ENCODE data around the gene ADAMTS9. TPM values are rescaled to one million over a fixed set of nuclear protein-coding genes. Genes with fewer than 3 reads are reported as not detected.
A peak's percentile ranks its signal among the peaks of the same experiment; 100 is the strongest.
"Not testable (repeated sequence)": the region's sequence is repeated elsewhere in the genome, so short reads cannot be mapped to it uniquely, and the experiment has no call there.

ADAMTS9 gene
- total RNA-seq, 1 donor from 2014 or later: 74.1 TPM

DNA sequence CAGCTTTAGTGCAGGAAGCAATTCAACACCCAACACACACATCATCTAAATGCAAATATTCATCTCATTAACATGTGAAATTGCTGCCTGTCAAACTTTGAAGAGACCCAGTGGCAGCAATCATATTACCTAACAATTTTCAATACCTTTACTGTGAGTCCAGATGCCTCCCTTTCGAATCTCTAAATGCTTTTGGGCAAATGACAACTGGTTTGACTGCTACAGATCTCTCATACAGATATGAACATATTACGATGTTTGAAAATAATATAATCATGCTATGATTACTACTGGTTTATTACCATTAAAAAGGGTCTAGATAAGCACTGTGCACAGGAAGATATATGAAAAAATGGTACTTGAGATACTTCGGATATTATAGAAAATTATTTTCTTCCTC is 137.9 kb downstream of the ADAMTS9 start:
- Histone ChIP-seq H3K4me1 (peaks cover 3 to 7% of the 10 kb centered on the region in 2 donors), H3K4me3 (no peak overlapping the region), H3K36me3 (peaks cover 5 to 41% of the 10 kb centered on the region in 2 donors), H3K27me3 (no peaks in the 10 kb centered on the region), H3K9me3 (no peaks in the 10 kb centered on the region), H3K27ac (peak overlapping the region in 1 of 2 donors; percentile 52)
- TF ChIP-seq, protein P1, sequence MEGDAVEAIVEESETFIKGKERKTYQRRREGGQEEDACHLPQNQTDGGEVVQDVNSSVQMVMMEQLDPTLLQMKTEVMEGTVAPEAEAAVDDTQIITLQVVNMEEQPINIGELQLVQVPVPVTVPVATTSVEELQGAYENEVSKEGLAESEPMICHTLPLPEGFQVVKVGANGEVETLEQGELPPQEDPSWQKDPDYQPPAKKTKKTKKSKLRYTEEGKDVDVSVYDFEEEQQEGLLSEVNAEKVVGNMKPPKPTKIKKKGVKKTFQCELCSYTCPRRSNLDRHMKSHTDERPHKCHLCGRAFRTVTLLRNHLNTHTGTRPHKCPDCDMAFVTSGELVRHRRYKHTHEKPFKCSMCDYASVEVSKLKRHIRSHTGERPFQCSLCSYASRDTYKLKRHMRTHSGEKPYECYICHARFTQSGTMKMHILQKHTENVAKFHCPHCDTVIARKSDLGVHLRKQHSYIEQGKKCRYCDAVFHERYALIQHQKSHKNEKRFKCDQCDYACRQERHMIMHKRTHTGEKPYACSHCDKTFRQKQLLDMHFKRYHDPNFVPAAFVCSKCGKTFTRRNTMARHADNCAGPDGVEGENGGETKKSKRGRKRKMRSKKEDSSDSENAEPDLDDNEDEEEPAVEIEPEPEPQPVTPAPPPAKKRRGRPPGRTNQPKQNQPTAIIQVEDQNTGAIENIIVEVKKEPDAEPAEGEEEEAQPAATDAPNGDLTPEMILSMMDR (IDR thresholded peaks at IDR 0.05): no peak
- DNase-seq (ENCODE audit: low spot score in 2 of 2): no peak
- intact Hi-C loops (cut with DNase I): no loop called here

DNA sequence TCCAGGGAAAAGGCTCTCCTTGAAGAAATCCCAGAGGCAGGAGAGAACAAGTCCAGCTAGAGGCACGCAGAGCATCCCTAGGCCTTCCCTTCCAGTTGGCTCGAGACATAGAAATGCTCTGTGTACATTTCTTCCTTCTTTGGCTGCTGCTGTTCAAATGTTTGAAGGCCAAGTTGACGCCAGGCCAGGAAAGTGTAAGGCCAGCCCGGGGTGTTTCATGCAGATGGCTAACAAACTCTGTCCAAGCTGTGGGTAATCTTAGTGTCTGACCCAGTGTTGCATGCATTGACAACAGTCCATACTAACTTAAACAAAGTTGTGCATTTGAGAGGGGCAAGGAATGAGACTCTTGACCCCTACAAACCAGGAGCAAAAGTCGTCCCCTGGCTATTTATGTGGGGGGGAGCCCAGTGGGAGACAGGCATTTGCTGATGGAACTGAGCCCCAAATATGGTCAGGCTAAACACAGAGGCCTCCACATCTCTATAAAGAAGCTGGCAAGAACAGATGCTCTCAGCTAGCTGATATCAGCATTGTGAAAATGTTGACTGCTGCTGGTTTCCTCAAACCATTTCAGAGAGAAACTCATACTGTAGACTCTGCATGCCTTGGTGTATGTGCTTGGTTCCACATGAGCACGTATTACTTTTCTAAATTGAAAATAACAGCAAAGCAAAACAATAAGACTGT is 139.5 kb downstream of the ADAMTS9 start:
- intact Hi-C loops (cut with DNase I): no loop called here
- Histone ChIP-seq H3K27ac (peak overlapping the region; percentile 52 to 54), H3K4me1 (peaks cover 3 to 7% of the 10 kb centered on the region in 2 donors)

DNA sequence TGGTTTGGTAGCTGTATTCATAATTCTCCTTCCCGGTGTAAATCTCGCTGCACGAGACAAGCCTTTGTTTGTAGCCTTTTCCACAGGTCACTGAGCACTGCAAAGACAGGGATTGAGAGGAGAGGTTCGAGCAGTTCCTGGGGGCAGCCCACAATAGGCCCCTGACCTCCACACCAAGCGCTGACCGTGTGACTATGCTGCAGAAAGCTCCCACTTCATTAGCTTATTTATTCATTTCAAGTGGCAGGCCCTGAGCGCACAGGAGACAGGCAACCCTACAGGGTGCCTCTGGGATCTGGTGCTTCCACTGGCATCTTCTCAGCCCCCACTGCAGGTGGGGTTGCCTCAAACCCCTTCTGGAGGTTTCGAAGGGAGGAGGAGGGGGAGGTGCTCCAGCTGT is 140.9 kb downstream of the ADAMTS9 start:
- intact Hi-C loops (cut with DNase I): no loop called here

More for the DNA sequence above, 139.5 kb downstream of the ADAMTS9 start:
- Histone ChIP-seq H3K4me3 (no peak overlapping the region), H3K27me3 (no peaks in the 10 kb centered on the region), H3K36me3 (peaks cover 5 to 39% of the 10 kb centered on the region in 2 donors), H3K9me3 (no peaks in the 10 kb centered on the region)
- peak in 1 of 2 donors; percentile 70 for DNase-seq (ENCODE audit: low spot score in 2 of 2)
- TF ChIP-seq, protein P1 (IDR thresholded peaks at IDR 0.05): no peak

DNA sequence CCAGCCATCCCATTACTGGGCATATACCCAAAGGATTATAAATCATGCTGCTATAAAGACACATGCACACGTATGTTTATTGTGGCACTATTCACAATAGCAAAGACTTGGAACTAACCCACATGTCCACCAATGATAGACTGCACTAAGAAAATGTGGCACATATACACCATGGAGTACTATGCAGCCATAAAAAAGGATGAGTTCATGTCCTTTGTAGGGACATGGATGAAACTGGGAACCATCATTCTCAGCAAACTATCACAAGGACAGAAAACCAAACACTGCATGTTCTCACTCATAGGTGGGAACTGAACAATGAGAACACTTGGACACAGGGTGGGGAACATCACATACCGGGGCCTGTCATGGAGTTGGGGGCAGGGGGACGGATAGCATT is 142.6 kb downstream of the ADAMTS9 start:
- H3K36me3 ChIP-seq: peaks cover 11 to 43% of the 10 kb centered on the region in 2 donors
- intact Hi-C loops (cut with DNase I); H3K4me3 ChIP-seq: not testable (repeated sequence)

More for the DNA sequence above, 140.9 kb downstream of the ADAMTS9 start:
- Histone ChIP-seq H3K27ac (no peak overlapping the region), H3K9me3 (no peaks in the 10 kb centered on the region), H3K27me3 (no peaks in the 10 kb centered on the region), H3K4me1 (peaks cover 3 to 7% of the 10 kb centered on the region in 2 donors), H3K4me3 (no peak overlapping the region), H3K36me3 (peaks cover 5 to 42% of the 10 kb centered on the region in 2 donors)
- TF ChIP-seq, protein P1 (IDR thresholded peaks at IDR 0.05): no peak
- DNase-seq (ENCODE audit: low spot score in 2 of 2): no peak

DNA sequence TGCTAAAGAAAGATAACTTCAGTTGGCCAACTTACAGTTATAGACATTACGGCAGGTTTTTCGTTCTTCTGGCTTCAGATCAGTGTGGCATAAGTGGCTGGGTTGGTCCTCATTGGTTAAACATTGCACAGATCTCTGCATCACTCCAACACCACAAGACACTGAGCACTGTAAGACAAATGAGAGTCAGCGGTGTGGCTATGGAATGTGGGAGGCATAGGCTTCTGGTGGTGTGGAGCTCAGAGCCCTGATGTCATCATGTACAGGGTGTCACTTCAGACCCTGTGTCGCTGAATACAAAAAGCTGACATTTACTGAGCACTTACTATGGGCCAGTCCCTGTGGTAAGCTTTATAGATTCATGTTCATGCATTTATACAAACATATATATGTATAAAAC is 146.0 kb downstream of the ADAMTS9 start:
- Histone ChIP-seq H3K4me1 (peaks cover 0 to 4% of the 10 kb centered on the region in 2 donors), H3K27ac (no peak overlapping the region), H3K4me3 (no peak overlapping the region), H3K27me3 (no peaks in the 10 kb centered on the region), H3K36me3 (peaks cover 11 to 40% of the 10 kb centered on the region in 2 donors), H3K9me3 (no peaks in the 10 kb centered on the region)
- intact Hi-C loops (cut with DNase I): no loop called here
- TF ChIP-seq, protein P1 (IDR thresholded peaks at IDR 0.05): no peak
- DNase-seq (ENCODE audit: low spot score in 2 of 2): no peak

More for the DNA sequence above, 142.6 kb downstream of the ADAMTS9 start:
- H3K27me3 ChIP-seq; H3K27ac ChIP-seq; H3K4me1 ChIP-seq; H3K9me3 ChIP-seq; DNase-seq (ENCODE audit: low spot score in 2 of 2): not testable (repeated sequence)

DNA sequence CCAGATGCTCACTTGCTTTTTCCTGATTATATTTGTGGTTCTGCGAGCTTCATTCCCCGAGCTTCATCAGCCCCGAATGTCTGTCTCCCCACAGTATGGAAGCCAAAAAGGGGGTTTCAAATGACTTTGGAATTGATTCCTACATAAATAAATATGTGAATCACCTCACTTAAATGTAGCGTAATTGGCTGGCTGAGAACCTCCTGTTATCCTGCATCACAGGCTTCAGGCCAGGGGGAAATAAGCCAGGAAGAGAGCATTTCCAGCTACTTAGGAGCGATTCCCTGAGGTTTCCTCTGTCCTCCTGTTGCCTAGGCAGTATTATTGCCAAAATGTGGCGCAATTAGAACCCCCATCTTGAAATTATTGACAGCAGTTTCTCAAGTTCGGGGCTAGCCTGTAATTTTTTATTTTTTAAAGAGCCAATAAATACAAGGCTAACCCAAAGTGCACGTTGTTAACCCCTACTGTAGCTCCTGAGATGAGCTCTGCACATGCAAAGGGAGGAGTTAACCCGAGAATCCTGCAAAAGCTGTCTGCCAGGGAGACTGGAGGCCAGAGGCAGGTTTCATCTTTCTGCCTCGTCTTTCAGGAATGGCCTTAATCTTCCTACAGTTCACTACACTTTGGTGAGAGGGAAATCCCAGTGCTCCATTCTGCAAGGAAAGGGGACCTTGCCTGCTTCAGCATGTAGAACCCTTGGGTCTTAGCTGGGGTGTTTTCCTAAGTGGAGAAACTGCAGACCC is 148.2 kb downstream of the ADAMTS9 start:
- no peak overlapping the region for H3K4me3 ChIP-seq
- intact Hi-C loops (cut with DNase I): loop anchor here (10.0 kb wide), 1 partner anchor 875 kb away; no protein-coding TSS in a partner anchor
- H3K27ac ChIP-seq: peak overlapping the region in 1 of 2 donors; percentile 28
- H3K9me3 ChIP-seq: no peaks in the 10 kb centered on the region
- DNase-seq (ENCODE audit: low spot score in 2 of 2): no peak
- H3K4me1 ChIP-seq: peaks cover 0 to 4% of the 10 kb centered on the region in 2 donors
- H3K36me3 ChIP-seq: peaks cover 6 to 30% of the 10 kb centered on the region in 2 donors
- H3K27me3 ChIP-seq: no peaks in the 10 kb centered on the region
- TF ChIP-seq, protein P1 (IDR thresholded peaks at IDR 0.05): no peak

Data from ascending aorta (tissue), 2 donors.